ENCODE measurements around the gene RHO.
"Not testable (repeated sequence)": the region's sequence is repeated elsewhere in the genome, so short reads cannot be mapped to it uniquely, and the experiment has no call there.

Gene RHO

GRCh38 chr3:129522953-129523352 is 5.5 kb upstream of the RHO start:
- DNase-seq: no peak

GRCh38 chr3:129524081-129524480 is 4.4 kb upstream of the RHO start:
- DNase-seq: no peak

GRCh38 chr3:129525341-129525968 is 3.0 kb upstream of the RHO start:
- no peak for DNase-seq

- DNase-seq: no peak
Observed at GRCh38 chr3:129526121-129526900, 2.1 kb upstream of the RHO start.

- no peak for DNase-seq
Observed at GRCh38 chr3:129527262-129527661, 1.2 kb upstream of the RHO start.

- DNase-seq: no peak
Observed at GRCh38 chr3:129529436-129530210, 1.2 kb downstream of the RHO start.

GRCh38 chr3:129530251-129530791 is 1.9 kb downstream of the RHO start:
- DNase-seq: no peak

GRCh38 chr3:129530821-129531220 is 2.4 kb downstream of the RHO start:
- DNase-seq: no peak

- DNase-seq: no peak
Observed at GRCh38 chr3:129531699-129532098, 3.3 kb downstream of the RHO start.

- no peak for DNase-seq
Observed at GRCh38 chr3:129532261-129532660, 3.8 kb downstream of the RHO start.

GRCh38 chr3:129533406-129533805 is 5.0 kb downstream of the RHO start:
- no peak for DNase-seq

- DNase-seq: no peak
Observed at GRCh38 chr3:129534428-129535027, 6.1 kb downstream of the RHO start.

- no peak for DNase-seq
Observed at GRCh38 chr3:129535075-129535474, 6.6 kb downstream of the RHO start.

- DNase-seq: no peak
Observed at GRCh38 chr3:129536374-129536667, 7.9 kb downstream of the RHO start.

GRCh38 chr3:129536804-129537203 is 8.4 kb downstream of the RHO start:
- no peak for DNase-seq

GRCh38 chr3:129539206-129539605 is 10.8 kb downstream of the RHO start:
- no peak for DNase-seq

- no peak for DNase-seq
Observed at GRCh38 chr3:129540776-129541516, 12.5 kb downstream of the RHO start.

- no peak for DNase-seq
Observed at GRCh38 chr3:129542747-129543146, 14.3 kb downstream of the RHO start.

GRCh38 chr3:129543156-129543790 is 14.8 kb downstream of the RHO start, which contains the start of gene H1-8:
H1-8 (plus strand) TSS chr3:129543175; CDS start chr3:129543219, 44 bp downstream.
- no peak for DNase-seq

GRCh38 chr3:129543999-129544398 is 15.6 kb downstream of the RHO start:
- no peak for DNase-seq

- not testable (repeated sequence) for DNase-seq
Observed at GRCh38 chr3:129545951-129546350, 17.5 kb downstream of the RHO start.

- no peak for DNase-seq
Observed at GRCh38 chr3:129547241-129547640, 18.8 kb downstream of the RHO start.
